ENCODE measurements around the gene GRIPAP1.

GRIPAP1 gene, protein sequence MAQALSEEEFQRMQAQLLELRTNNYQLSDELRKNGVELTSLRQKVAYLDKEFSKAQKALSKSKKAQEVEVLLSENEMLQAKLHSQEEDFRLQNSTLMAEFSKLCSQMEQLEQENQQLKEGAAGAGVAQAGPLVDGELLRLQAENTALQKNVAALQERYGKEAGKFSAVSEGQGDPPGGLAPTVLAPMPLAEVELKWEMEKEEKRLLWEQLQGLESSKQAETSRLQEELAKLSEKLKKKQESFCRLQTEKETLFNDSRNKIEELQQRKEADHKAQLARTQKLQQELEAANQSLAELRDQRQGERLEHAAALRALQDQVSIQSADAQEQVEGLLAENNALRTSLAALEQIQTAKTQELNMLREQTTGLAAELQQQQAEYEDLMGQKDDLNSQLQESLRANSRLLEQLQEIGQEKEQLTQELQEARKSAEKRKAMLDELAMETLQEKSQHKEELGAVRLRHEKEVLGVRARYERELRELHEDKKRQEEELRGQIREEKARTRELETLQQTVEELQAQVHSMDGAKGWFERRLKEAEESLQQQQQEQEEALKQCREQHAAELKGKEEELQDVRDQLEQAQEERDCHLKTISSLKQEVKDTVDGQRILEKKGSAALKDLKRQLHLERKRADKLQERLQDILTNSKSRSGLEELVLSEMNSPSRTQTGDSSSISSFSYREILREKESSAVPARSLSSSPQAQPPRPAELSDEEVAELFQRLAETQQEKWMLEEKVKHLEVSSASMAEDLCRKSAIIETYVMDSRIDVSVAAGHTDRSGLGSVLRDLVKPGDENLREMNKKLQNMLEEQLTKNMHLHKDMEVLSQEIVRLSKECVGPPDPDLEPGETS

DNA sequence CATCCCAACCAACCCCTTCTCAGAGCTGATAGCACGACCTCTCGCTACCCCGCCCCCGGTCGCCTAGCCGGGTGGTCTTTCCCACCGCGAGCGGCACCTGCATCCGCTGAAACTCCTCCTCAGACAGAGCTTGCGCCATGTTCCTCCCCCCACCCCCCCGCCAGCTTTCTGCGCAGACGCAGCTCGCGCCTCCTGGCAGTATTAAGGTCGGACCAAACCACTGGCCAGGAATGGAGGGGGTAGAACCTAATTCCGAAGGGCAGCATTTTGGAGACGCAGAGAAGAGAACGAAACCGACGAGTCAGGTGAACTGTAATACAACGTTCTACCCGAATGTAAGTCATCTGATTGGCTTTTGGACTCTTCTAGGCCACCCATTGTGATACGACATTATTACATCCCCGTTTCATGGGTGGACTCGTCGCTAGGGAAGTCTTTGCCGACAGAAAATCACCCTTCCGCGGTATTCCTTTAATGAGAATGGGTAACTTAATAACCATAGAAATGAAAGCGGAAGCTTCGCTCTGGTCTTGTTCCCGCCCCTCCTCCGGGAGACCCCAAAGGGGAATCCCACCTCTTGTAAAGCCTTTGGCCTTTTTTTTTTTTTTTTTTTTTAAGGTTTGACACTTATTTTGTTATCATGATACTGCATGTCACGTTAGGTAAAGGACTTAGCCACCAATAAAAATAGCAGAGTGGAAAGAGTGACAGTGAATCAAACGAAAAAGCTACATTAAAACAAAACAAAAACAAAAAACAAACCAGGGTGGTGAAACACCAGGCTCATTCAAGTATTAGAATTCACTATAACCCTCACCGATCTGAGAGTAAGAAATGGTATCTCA, at the start of gene GRIPAP1:
Gene GRIPAP1 (minus strand): TSS at position 174 of the 845 bp plus-strand sequence. CDS start 35 bp downstream, at position 139.
- peak; percentile 56 to 65 for DNase-seq (ENCODE audit: low read depth in 1 of 2, low spot score in 1 of 2)

DNA sequence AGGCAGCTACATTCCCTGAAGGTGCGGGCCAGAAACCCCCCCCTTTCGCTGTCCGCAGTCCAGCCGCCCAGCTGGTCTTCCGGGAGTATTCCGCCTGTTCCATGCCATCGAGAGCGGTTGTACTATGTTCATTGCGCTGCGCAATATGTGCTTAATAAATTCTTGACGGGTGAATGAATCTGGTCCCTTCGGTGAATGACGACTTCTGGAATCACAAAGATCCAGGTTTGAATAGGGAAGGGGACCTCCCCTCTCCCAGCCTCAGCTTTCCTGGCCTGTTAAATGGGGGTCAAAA, 41.9 kb upstream of the GRIPAP1 start:
- DNase-seq (ENCODE audit: low read depth in 1 of 2, low spot score in 1 of 2) = no peak

DNA sequence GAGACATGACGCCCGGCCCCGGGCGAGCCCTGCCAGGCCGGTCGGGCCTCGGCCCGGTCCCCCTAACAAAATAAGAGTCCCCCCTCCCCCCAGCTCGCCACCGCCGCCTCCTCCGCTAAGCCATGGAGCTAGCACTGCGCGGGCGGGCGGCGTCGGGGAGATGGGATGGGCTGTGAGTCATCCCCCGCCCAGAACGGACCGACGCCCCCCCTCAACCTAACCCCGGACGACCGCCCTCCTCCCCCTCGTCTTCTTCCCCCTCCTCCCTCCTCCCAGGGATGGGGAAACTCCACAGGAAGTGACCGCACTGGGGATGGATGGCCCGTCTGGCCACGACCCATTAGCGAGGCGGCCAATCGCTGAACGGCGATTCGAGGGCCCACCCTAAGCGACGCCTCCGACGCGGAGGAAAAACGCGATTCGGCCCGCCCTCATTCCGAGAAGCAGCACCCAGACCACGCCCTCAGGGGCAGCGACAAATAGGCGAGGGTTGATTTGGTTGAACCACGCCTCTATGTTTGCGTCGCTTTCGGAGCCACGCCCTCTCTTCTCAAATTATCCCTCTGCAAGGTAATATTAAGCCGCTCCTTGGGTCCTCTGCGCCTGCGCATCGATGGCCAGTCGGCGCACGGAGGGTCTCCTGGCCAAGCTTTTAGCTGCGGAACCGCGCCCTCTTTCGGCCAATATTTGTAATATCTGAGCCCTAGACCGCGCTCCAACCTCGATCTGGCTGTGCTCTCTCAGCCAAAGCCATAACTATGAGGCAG, 41.3 kb upstream of the GRIPAP1 start, which contains the start of gene TFE3:
Gene TFE3 (minus strand): TSS at position 138 of the 767 bp plus-strand sequence. CDS start 131 bp downstream, at position 7.
- peak; percentile 79 to 94 for DNase-seq (ENCODE audit: low read depth in 1 of 2, low spot score in 1 of 2)

DNA sequence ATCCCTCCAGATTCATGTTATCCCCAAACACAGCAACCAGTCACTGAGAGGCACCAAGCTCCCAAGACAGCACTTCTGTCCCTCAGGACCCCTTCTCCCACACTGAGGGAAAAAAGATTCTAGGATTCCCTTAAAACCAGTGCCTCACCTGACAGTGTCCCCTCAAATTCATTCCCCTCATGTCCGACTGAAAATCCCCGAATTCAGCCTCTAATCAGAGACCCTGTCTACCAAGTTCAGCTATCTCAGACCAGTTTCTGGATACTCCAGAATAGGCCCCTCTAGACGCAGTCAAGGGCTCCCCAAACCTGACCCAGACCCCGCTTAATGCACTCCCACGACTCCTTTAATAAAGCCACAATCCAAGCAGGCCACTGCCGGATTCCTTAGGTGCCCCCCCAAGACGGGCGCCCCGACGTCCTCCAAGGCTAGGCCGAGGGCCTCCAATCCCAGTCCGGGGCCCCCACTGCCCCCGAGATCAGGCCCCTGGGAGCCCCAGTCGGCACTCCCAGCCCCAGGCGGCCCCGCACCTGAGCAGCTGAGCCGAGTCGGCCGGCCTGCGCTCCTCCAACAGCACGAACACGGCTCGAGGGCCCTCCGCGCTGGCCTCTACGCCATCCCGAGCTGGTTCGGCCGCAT, 40.6 kb upstream of the GRIPAP1 start:
- DNase-seq (ENCODE audit: low read depth in 1 of 2, low spot score in 1 of 2) = no peak

DNA sequence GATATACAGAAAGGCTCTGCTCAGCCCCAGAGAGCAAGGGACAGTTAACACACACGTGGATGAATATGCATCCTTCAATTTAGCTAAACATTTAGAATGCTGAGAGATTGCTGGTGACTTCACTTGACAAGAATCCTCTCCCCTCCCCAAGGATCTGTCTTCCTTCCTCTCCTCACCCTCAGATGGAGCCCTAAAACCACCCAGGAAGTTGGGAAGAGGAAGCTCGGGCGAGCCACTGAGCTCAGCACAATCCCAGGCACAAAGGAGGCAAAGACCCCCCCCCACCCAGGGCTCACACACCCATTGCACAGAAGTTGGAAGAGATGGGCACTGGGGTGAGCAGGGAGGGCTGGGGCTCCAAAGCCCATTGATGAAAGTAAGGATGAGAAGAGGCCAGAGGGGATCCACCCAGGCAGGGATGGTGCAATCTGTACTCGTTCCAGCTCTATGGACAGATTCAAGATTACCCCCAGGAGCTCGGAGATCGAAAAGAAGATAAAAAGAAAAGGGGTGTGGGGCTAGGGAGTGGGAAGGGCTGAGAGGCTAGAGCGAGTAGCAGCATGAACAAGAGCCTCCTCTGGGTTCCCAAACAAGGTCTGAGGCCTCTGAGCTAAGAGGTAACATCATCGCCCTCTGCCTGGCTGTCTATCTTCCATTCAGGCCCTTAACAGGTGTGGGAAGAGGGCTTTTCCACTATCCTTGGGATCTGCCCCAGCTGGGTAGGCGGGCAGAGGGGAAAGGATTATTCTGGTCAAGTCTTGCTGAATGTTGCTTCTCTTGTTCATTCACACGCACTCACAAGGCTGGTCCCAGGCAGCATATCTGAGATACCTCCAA, 39.9 kb upstream of the GRIPAP1 start:
- DNase-seq (ENCODE audit: low read depth in 1 of 2, low spot score in 1 of 2) = peak in 1 of 2 donors; percentile 3

DNA sequence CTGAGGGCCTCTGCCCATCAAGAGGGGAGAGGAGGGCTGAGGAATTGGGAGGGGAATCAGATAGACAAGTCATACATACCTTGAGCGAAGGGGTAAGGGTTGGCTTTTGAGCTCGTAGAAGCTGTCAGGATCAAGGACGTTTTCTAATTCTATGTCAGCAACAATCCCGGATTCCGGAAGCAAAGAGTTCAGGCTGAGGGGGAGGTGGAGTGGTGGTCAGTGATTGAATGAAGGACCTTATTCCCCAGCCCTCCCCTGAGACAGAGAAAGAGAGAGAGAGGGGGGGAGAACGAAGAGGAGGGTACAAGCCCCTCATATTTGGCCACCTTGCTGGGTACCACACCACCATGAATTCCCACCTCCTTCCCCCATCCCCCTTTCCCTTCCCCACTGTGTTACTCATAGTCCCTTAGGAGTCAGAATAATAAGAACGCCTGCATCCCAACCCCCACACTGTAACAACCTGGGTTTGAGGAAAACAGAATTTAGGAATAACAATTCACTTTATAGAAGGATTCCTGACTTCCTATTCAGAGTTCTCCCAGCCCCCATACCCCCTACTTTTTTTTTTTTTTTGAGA, 38.4 kb upstream of the GRIPAP1 start:
- no peak for DNase-seq (ENCODE audit: low read depth in 1 of 2, low spot score in 1 of 2)

DNA sequence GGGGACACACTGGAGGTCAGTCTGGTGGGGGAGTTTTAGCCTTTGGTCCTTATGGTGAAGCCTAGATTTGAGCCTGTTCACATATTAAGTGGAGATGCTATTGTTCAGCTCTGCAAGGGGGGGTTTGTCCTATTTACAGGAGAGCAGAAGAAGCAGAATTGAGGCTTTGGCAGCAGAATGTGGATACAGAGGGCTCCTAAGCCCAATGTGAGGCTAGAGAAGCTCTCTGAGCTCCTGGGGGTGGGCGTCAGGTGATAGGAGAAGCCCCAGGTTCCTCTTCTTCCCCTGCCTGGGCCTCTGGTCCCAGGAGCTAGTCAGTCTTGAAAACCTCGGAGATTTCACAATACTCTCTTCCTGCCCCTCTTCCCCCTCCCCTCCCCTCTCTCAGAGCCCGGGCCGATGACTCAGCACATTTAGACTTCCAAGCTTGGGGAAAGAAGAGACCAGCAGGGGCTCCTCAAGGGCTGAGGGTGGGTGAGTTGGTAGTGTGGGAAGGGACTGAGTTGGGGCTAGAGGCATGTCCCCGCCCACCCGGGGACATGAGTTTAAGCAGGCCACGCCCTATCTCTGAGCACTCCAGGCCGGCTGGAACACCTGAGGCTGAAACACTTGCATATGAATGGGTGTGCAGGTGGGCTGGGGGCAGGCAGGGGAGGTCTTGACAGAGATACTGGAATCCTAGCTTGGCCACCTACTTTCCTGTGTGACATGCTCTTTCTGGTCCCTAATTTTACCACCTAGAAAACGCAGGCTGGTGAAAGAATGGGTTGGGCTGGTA, 37.7 kb upstream of the GRIPAP1 start:
- peak; percentile 9 to 29 for DNase-seq (ENCODE audit: low read depth in 1 of 2, low spot score in 1 of 2)

DNA sequence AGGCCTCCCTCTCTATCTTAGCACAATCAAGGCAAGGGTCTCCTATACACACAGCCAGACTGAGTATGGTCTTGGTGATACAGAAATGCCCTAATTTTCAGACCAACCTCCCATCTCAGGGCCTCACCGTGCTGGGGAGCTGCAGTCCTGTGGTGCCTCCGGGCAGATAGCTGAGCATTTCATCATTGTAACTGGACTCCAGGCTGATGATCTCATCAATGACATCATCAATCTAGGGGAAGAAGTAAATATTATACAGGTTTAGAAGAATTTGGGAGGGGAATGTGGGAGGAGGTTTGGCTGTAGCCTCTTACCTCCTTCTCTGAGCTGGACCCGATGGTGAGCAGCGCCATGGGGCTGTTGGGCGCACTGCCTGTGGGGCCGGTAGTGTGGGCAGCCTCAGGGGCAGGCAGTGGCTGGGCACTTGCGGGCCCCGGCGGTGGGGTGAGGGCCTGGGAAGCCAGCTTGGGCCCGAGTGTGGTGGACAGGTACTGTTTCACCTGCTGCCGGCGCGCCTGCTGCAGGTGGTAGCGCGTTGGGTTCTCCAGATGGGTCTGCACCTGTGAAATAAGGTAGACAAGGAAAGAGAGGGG, 35.9 kb upstream of the GRIPAP1 start:
- DNase-seq (ENCODE audit: low read depth in 1 of 2, low spot score in 1 of 2) = no peak

DNA sequence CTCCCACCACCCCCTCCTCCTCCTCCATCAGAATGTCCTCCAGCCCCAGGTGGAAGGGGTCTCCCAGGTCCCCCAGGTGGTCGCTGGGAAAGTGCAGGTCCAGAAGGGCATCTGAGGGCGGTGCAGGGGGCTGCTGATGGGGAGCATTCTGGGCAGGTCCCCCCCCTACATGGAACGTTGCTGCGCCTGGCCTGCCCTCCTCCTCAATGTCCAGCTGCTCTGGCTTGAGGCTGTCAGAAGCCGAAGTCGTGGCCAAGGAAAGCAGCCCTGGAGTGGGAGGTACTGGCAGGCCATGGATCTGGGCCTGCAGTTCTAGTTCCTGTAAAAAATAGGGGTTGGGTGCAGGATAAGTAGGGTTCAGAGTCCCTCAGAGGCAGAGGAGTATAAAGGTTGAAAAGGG, 28.2 kb upstream of the GRIPAP1 start:
- no peak for DNase-seq (ENCODE audit: low read depth in 1 of 2, low spot score in 1 of 2)

DNA sequence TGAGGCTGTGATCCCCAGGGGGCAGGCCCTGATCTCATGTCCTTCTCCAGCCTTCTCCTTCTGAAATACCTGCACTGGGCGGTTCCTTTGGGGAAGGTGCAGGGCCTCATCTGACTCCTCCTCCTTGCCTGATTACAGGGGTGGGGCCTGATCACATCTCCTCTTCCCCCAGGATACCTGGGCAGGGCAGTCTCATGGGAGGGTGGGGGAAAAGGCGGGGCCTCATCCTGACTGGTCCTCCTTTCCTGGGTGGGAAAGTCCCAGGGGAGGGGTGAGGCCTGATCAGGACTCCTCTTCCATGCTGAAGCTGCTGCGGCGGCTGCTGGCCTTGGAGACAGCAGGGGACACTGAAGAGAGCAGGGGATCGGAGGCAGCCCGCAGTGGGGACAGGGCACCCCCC, 27.8 kb upstream of the GRIPAP1 start:
- no peak for DNase-seq (ENCODE audit: low read depth in 1 of 2, low spot score in 1 of 2)

DNA sequence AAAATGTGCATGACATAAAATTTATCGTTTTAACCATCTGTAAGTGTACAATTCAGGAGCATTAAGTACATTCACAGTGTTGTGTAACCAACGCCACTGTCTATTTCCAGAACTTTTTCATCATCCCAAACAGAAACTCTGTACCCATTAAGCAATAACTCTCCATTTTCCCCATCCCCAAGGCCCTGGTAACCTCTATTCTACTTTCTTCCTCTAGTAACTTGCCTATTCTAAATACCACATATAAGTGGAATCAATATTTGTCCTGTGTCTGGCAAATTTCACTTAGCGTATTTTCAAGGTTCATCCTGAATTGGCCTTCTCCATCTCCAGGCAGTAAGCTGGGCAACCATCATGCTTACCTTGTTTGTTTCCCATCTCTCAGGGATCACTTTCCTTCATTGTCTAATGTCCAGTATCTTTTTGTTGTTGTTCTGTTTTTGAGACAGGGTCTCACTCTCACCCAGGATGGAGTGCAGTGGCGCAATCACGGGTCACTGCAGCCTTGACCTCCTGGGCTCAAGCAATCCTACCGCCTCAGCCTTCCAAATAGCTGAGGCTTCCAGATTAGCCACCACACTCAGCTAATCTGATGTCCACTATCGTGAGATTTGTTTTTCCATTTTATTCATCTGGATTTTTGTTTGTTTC, 17.7 kb upstream of the GRIPAP1 start:
- DNase-seq (ENCODE audit: low read depth in 1 of 2, low spot score in 1 of 2) = no peak

DNA sequence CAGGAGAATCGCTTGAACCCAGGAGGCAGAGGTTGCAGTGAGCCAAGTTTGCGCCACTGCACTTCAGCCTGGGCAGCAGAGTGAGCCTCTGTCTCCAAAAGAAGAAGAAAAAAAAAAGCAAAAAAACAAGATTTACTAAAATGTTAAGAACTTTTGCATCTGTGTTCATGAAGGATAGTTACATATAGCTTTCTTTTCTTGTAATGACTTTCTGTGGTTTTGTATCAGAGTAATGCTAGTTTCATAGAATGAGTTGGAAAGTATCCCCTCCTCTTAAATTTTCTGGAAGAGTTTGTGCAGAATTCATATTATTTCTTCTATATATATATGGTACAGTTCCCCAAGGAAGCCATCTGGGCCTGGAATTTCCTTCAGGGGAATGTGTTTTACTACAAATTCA, 17.0 kb upstream of the GRIPAP1 start:
- DNase-seq (ENCODE audit: low read depth in 1 of 2, low spot score in 1 of 2) = no peak

DNA sequence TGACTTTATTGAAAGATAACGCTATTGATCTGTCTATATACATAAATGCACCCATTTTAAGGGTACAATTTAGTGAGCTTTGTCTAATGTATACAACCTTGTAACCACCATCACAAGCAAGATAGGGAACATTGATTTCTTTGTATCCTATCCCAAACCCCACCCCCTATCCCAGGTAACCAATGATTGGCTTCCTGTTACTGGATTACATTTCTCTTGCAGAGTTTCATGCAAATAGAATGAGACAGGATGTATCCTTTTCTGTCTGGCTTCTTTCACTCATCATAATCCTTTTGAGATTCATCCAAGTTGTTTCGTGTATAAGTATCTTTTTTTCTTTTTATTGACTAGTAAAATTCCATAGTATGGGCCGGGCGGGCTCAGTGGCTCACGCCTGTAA, 1.6 kb upstream of the GRIPAP1 start:
- no peak for DNase-seq (ENCODE audit: low read depth in 1 of 2, low spot score in 1 of 2)

DNA sequence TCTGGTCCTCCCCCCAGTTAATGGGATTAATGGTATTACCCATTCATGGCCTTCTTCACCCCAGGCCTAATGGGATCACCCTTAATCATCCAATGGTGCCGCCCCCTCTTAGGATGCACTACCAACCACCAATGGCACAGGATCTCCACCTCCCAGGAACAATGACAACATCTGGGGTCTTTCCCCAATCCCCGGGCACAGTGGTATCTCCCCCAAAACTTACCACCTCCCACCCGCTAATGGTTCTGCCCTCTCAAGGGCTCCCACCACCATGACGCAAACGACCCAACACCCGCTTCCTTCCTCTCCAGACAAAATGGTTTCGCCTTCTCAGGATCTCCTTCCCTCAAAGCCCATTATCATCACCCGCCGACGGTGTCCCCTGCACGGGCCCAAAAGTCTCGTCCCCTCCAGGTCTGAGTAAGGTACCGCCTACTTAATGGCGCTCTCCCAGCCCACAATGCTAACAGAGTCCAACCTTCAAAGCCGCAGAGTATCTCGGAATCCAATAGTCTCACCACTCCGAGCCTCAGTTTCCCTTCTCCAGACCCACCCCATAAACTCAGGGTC, 458 bp downstream of the GRIPAP1 start:
- DNase-seq (ENCODE audit: low read depth in 1 of 2, low spot score in 1 of 2) = peak in 1 of 2 donors; percentile 19

DNA sequence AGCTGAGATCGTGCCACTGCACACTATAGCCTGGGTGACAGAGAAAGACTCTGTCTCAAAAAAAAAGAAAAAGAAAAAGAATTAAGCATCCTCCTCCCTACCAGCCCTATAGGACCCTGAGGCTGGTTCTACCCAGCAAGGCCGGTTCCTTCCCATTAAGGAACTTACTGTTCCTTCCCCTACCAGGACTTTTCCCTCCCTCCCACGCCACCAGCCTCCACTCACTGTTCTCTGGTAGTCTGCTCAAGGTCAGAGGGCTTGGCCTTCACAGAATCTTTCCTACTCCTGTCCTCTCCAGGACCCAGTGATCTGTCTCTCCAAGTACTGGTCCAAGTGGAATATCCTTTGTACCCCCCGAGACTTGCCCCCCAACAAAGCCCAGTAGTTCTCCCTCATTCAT, 1.4 kb downstream of the GRIPAP1 start:
- DNase-seq (ENCODE audit: low read depth in 1 of 2, low spot score in 1 of 2) = no peak

DNA sequence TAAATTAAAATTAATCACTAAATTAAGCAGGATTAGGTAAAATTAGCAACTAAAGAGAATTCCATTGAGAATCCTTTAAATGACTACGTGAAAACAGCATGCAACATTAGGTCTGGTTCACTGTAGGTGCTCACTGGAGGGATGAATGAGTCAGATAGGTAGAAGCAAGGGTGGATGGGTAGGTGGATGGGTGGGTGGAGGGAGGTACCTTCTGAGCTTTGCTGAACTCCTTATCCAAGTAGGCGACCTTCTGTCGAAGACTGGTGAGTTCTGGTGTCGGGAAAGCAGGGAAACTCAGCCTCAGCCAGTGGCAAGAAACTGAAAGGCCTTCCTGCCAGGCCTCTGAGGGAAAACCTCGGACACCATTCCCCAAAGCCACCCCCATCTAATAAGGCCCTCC, 3.0 kb downstream of the GRIPAP1 start:
- no peak for DNase-seq (ENCODE audit: low read depth in 1 of 2, low spot score in 1 of 2)

DNA sequence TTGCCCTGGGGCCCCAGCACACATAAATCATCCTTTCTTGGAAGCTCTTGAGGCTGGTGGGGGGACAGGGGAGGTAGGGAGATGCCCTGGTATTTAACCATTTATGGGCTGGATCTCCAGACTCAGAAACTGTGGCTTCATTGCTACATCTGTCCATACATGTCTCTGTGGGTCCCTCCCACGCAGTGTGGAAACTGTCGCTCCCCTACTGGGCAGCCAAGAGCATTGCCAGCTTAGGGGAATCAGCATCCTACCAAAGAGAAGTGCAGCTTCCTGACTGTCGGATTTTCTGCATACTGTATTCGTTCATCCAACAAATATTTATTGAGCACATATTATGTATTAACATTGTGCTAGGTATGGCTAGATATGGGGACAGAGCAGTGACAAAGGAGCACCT, 3.7 kb downstream of the GRIPAP1 start:
- no peak for DNase-seq (ENCODE audit: low read depth in 1 of 2, low spot score in 1 of 2)
